Mucosa of stomach (tissue), 1 donor: ENCODE results near the gene R3HDML.
"Not testable (repeated sequence)": the region's sequence is repeated elsewhere in the genome, so short reads cannot be mapped to it uniquely, and the experiment has no call there.

Experiments used
- H3K27me3 ChIP-seq: one replicate; pipeline ENCODE4 v1.7.0; 2013; ENCODE audit warnings: mild to moderate bottlenecking, low read length; ENCODE audit not compliant: control insufficient read depth, insufficient read depth
- H3K36me3 ChIP-seq: one replicate; pipeline ENCODE4 v1.7.0; 2013; ENCODE audit warnings: low read length; ENCODE audit not compliant: control insufficient read depth, insufficient read depth
- H3K4me1 ChIP-seq: one replicate; pipeline ENCODE4 v1.7.0; 2013; ENCODE audit warnings: mild to moderate bottlenecking, low read length; ENCODE audit not compliant: control insufficient read depth, insufficient read depth
- H3K4me3 ChIP-seq: one replicate; pipeline ENCODE4 v1.7.0; 2013; ENCODE audit warnings: low read length
- H3K9ac ChIP-seq: one replicate; pipeline ENCODE4 v1.7.0; 2013; ENCODE audit warnings: mild to moderate bottlenecking, low read length, moderate library complexity
- H3K9me3 ChIP-seq: one replicate; pipeline ENCODE4 v1.7.0; 2013; ENCODE audit warnings: mild to moderate bottlenecking, low read length, moderate library complexity; ENCODE audit not compliant: control insufficient read depth
- donor health status: Pancreatic carcinoma.

R3HDML gene

GRCh38 chr20:44306927-44307326 is 29.9 kb upstream of the R3HDML start:
- Histone ChIP-seq H3K4me1 (peaks cover 21% of the 10 kb centered on the region), H3K9me3 (no peaks in the 10 kb centered on the region), H3K36me3 (no peaks in the 10 kb centered on the region)

DNA sequence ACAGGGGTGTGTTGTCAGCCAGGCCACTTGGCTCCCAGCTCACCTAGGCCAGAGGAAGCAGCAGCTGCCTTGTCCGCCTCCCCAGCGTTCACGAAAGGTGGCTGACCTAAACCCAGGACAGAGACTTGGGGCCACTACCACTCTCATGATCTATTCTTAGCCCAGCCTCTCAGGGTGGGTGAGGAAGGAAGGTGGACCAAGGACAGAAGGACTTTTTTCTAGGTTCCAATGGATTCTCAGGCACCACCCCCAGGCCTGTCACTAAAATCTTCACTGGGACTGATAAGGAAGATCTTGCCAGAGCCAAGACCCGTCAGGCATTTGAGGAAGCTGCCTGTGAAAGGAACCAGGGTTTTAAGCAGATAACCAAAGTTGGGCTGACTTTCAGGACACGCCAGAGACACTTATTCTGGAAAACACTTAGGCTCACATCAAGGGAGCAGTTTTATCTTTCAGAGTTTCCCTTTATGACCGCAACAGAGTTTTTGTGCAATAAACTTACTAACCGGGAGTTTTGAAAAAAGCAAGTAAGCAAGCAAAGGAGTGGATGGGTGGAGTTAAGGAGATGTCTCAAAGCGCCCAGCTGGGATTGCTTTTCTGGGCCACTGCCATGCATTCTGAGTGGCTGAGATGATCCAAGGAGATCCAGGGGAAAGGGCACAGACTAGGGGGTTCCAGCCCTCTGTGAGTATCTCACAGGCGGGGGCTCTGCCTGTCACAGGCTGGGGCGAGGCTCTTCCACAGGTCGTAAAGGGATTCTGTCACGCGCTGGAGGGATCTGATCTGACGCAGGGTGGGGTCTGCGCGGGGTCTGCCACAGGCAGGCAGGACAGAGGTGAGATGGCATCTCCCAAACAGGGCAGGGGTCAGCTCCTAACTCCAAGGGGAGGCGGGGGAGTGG is 26.8 kb upstream of the R3HDML start:
- Histone ChIP-seq H3K4me1 (peaks cover 8% of the 10 kb centered on the region), H3K9ac (peak overlapping the region; percentile 80), H3K27me3 (no peaks in the 10 kb centered on the region), H3K4me3 (peak overlapping the region; percentile 98), H3K36me3 (no peaks in the 10 kb centered on the region), H3K9me3 (no peaks in the 10 kb centered on the region)

More at GRCh38 chr20:44306927-44307326, 29.9 kb upstream of the R3HDML start:
- no peak overlapping the region for H3K9ac ChIP-seq
- H3K4me3 ChIP-seq, result no peak overlapping the region
- H3K27me3 ChIP-seq, result no peaks in the 10 kb centered on the region

DNA sequence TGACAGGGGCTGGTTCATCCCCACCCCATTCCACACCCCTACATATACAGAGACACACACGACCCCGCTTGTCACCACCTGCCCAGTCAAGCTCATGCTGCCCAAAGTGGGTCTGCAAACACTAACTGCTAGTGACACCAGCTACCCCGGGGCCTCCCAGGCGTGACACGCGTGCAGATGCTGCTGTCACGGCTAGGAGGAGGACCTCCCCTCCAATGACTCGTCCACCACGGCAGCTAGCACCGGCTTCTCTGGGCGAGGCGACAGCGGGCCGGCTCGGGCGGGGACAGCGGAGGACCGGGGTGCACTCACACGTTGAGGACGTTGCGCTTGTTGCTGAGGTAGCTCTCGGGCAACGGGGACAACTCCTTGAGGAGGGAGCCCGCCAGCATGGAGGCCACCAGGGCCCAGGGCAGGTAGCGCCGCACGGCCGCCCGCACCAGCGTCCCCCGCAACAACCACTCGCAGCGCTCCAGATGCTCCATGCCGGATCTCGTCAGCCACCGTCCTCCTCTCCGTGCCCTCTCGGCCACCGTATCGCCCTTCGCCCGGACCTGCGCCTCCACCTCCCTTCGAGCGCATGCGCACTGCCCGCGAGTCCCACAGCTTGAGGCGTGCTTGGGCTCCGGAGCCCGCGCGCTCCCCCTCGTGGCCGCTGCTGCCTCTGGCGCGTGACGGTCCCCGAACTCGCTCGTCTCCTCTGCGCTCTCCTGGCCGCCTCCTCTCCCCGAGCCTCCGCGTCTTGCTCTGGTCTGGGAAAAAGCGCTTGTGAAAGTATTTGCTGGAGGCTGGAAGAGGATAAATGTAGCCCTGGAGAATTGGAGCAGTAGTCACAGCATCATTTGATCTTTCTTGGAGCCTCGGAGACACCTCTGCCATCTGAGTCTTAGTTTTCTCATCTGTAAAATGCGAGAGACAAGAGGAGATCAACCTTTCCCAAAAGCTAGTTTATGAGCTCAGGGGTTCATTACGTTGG is 25.9 kb upstream of the R3HDML start, which contains the start of gene FITM2:
Gene FITM2, minus strand, starts transcription at position 539 of the 976 bp plus-strand sequence. Its CDS starts 54 bp downstream, at position 485.
- Histone ChIP-seq H3K9me3 (no peaks in the 10 kb centered on the region), H3K9ac (peak within 1 kb of the TSS; percentile 80), H3K4me3 (peak within 1 kb of the TSS; percentile 98), H3K27me3 (no peaks in the 10 kb centered on the region), H3K36me3 (no peaks in the 10 kb centered on the region), H3K4me1 (peaks cover 8% of the 10 kb centered on the region)

DNA sequence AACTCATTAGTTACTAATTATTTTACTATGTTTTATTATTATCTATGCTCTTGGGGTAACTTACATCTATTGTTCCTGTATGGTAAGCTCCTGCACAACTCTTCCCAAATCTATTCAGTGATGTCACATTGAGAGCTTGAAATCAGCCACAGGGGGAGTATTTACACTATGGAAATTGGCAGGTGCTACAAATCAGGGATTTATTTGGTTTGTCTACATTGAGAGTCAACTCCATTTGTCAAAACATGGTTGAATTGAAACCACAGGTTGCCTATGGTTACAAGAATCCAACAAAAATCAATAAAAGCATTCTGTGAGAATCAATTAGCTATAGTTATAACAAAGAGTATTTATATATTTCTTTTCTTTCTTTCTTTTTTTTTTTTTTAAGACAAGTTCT is 22.0 kb upstream of the R3HDML start:
- Histone ChIP-seq H3K4me3 (no peak overlapping the region), H3K4me1 (peaks cover 7% of the 10 kb centered on the region), H3K9me3 (no peaks in the 10 kb centered on the region), H3K9ac (no peak overlapping the region), H3K27me3 (no peaks in the 10 kb centered on the region), H3K36me3 (no peaks in the 10 kb centered on the region)

- H3K36me3 ChIP-seq, result no peaks in the 10 kb centered on the region
- no peaks in the 10 kb centered on the region for H3K9me3 ChIP-seq
- H3K27me3 ChIP-seq, result no peaks in the 10 kb centered on the region
- no peak overlapping the region for H3K4me3 ChIP-seq
- no peak overlapping the region for H3K9ac ChIP-seq
- no peaks in the 10 kb centered on the region for H3K4me1 ChIP-seq
These were observed 16.9 kb upstream of the R3HDML start for GRCh38 chr20:44319839-44320422.

DNA sequence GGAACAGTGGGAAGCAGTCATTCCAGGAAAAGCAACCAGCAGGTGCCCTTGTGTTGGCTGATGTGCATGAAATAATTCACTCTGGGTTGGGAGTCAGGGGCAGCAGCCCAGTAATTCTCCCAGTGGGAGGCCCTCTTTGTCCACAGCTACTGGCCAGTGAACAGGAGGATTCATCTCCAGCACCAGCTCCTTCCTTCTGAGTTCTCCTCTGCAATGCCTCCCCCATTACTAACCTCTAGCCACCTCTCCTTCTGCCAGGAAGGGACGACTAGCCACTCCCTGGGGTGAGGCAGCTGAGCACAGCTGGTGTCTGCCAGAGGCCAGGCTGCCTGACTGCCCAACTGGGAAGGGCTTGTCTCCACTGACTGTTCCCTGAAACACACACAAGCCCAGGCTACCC is 12.5 kb upstream of the R3HDML start:
- Histone ChIP-seq H3K9me3 (no peaks in the 10 kb centered on the region), H3K27me3 (peaks cover 6% of the 10 kb centered on the region), H3K9ac (no peak overlapping the region), H3K4me1 (no peaks in the 10 kb centered on the region), H3K36me3 (no peaks in the 10 kb centered on the region), H3K4me3 (no peak overlapping the region)

DNA sequence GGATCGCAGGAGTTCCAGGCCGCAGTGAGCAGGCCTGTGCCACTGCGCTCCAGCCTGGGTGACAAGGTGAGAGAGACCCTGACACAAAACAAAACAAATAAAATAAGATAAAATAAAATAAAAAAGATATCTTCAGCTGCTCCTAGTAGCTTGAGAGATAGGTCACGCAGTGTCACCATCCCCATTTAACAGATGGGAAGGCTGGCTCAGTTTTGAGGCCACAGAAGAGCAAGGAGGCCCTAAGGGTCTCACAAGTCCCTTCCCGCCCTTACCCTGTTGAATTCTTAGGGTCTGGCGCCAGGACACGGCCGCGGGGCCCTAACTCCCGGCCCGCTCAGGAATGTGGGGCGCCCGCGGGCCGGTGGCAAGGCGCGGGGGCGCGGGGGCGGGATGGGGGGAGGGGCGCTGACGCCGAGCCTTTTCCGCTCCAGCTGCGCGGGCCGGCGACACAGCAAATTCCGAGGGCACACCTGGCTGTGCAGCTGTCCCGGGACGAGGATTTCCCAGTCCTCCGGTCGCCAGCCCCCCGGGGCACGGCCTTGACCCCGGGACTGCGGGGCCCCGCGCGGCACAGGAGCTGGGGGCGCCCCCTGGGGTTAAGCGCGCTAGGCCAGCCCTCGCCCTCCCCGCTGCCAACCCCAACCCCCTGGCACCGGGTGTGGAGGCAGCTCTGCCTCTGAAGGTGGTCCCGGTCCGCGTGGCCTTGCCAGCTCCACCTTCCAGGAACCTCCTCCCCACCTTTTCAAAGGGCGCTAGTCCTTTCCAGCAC is 10.3 kb upstream of the R3HDML start:
- H3K4me3 ChIP-seq, result no peak overlapping the region
- no peaks in the 10 kb centered on the region for H3K9me3 ChIP-seq
- peaks cover 11% of the 10 kb centered on the region for H3K27me3 ChIP-seq
- no peaks in the 10 kb centered on the region for H3K4me1 ChIP-seq
- H3K9ac ChIP-seq, result peak overlapping the region; percentile 57
- H3K36me3 ChIP-seq, result no peaks in the 10 kb centered on the region

DNA sequence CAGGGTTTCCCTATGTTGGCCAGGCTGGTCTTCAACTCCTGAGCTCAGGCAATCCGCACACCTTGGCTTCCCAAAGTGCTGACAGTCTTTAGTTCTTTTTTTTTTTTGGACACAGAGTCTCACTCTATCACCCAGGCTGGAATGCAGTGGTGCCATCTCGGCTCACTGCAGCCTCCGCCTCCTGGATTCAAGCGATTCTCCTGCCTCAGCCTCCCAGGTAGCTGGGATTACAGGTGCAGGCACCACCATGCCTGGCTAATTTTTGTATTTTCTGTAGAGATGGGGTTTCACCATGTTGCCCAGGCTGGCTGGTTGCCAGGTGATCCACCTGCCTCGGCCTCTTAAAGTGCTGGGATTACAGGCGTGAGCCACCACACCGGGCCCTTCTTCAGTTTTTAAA is 9.1 kb upstream of the R3HDML start:
- not testable (repeated sequence) for H3K4me1 ChIP-seq, H3K9ac ChIP-seq, H3K9me3 ChIP-seq, H3K4me3 ChIP-seq, H3K36me3 ChIP-seq
- H3K27me3 ChIP-seq, result peaks cover 11% of the 10 kb centered on the region

DNA sequence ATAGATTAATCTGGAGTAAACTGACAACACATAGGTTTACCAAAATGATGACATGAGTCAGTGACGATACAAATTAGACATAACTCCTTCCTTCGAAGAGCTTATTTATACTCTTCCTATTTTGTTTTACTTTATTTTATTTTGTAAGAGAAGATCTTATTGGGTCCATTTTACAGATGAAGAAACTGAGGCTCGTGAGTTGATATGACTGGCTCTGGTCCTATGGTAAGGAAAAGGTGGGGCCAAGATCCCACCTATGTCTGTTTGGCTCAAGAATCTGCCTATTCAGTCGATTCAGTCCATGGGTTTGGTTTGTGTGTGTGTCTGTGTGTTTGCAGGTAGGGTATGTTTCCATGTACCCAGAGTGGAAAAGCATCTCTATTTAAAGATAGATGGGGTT is 8.4 kb upstream of the R3HDML start:
- Histone ChIP-seq H3K9me3 (no peaks in the 10 kb centered on the region), H3K9ac (no peak overlapping the region), H3K4me3 (no peak overlapping the region), H3K27me3 (peaks cover 11% of the 10 kb centered on the region), H3K4me1 (no peaks in the 10 kb centered on the region), H3K36me3 (no peaks in the 10 kb centered on the region)

- no peaks in the 10 kb centered on the region for H3K4me1 ChIP-seq
- no peak overlapping the region for H3K4me3 ChIP-seq
- no peaks in the 10 kb centered on the region for H3K9me3 ChIP-seq
- H3K36me3 ChIP-seq, result no peaks in the 10 kb centered on the region
- no peak overlapping the region for H3K9ac ChIP-seq
- H3K27me3 ChIP-seq, result peaks cover 11% of the 10 kb centered on the region
These were observed 5.6 kb upstream of the R3HDML start for GRCh38 chr20:44331201-44331600.

- H3K4me1 ChIP-seq, result no peaks in the 10 kb centered on the region
- no peaks in the 10 kb centered on the region for H3K36me3 ChIP-seq
- no peak overlapping the region for H3K9ac ChIP-seq
- H3K4me3 ChIP-seq, result no peak overlapping the region
- H3K27me3 ChIP-seq, result peaks cover 7% of the 10 kb centered on the region
- H3K9me3 ChIP-seq, result no peaks in the 10 kb centered on the region
These were observed 2.5 kb upstream of the R3HDML start for GRCh38 chr20:44334306-44334705.
